ENCODE data around the gene STRADA. TPM values are rescaled to one million over a fixed set of nuclear protein-coding genes. Genes with fewer than 3 reads are reported as not detected.

STRADA gene
- total and polyA plus RNA-seq, 9 donors = 15.1 to 35.4 (median 25.0) TPM

- Histone ChIP-seq H3K36me3 (ENCODE audit: control insufficient read depth, insufficient read depth, low read length) (peaks cover 55% of the 10 kb centered on the region), H3K27me3 (ENCODE audit: control insufficient read depth, insufficient read depth, low read length) (no peaks in the 10 kb centered on the region), H3K27ac (ENCODE audit: low read length) (peak overlapping the region; percentile 45), H3K4me1 (ENCODE audit: control insufficient read depth, insufficient read depth, low read length) (peaks cover 7% of the 10 kb centered on the region), H3K9me3 (replicated peaks; ENCODE audit: control insufficient read depth, low read depth, low read length) (no peaks in the 10 kb centered on the region), H3K4me3 (ENCODE audit: low read length) (no peak overlapping the region)
- 56% methylated on average over 4 of the region's 6 CpGs for WGBS (ENCODE audit: insufficient coverage)
- DNase-seq = peak; percentile 68
Observed at GRCh38 chr17:63675607-63676546, 65.7 kb downstream of the STRADA start.

GRCh38 chr17:63675231-63675606 is 66.4 kb downstream of the STRADA start:
- Histone ChIP-seq H3K27me3 (ENCODE audit: control insufficient read depth, insufficient read depth, low read length) (no peaks in the 10 kb centered on the region), H3K36me3 (ENCODE audit: control insufficient read depth, insufficient read depth, low read length) (peaks cover 59% of the 10 kb centered on the region), H3K9me3 (replicated peaks; ENCODE audit: control insufficient read depth, low read depth, low read length) (no peaks in the 10 kb centered on the region), H3K27ac (ENCODE audit: low read length) (peak overlapping the region; percentile 45), H3K4me3 (ENCODE audit: low read length) (no peak overlapping the region), H3K4me1 (ENCODE audit: control insufficient read depth, insufficient read depth, low read length) (peaks cover 7% of the 10 kb centered on the region)
- DNase-seq = peak; percentile 25
- 40% methylated on average over 1 of the region's 4 CpGs for WGBS (ENCODE audit: insufficient coverage)

- Histone ChIP-seq H3K36me3 (ENCODE audit: control insufficient read depth, insufficient read depth, low read length) (peaks cover 62% of the 10 kb centered on the region), H3K27ac (ENCODE audit: low read length) (no peak overlapping the region), H3K4me1 (ENCODE audit: control insufficient read depth, insufficient read depth, low read length) (peaks cover 7% of the 10 kb centered on the region), H3K9me3 (replicated peaks; ENCODE audit: control insufficient read depth, low read depth, low read length) (no peaks in the 10 kb centered on the region), H3K27me3 (ENCODE audit: control insufficient read depth, insufficient read depth, low read length) (no peaks in the 10 kb centered on the region), H3K4me3 (ENCODE audit: low read length) (no peak overlapping the region)
- WGBS (ENCODE audit: insufficient coverage) = no CpG with 5 or more reads among the region's 2 CpGs
- DNase-seq = no peak
Observed at GRCh38 chr17:63672856-63673255, 68.7 kb downstream of the STRADA start.

- no peak overlapping the region for H3K4me3 ChIP-seq (ENCODE audit: low read length)
- H3K9me3 ChIP-seq (replicated peaks; ENCODE audit: control insufficient read depth, low read depth, low read length) = no peaks in the 10 kb centered on the region
- 67% methylated on average over 1 of the region's 5 CpGs for WGBS (ENCODE audit: insufficient coverage)
Observed at GRCh38 chr17:63665527-63666214, 75.9 kb downstream of the STRADA start.

DNA sequence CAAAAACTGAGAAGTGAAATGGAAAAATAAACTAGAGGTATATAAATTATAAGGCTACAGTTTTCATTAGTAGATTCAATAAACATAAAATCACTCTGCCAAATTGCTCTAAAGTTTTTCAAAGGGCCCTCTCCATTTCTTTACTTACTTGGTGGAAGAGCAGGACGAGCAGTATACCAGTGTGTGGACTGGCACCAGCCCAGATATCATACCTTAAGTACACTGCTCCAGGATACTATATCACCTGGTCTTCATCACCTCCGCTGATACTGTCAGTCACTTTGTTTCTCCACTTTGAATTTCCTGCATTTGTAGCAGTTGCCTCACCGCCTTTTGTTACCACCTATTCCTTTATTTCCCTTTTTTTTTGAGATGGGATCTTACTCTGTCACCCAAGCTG is 81.7 kb downstream of the STRADA start:
- Histone ChIP-seq H3K4me1 (ENCODE audit: control insufficient read depth, insufficient read depth, low read length) (no peaks in the 10 kb centered on the region), H3K27ac (ENCODE audit: low read length) (no peak overlapping the region), H3K9me3 (replicated peaks; ENCODE audit: control insufficient read depth, low read depth, low read length) (no peaks in the 10 kb centered on the region), H3K4me3 (ENCODE audit: low read length) (no peak overlapping the region), H3K27me3 (ENCODE audit: control insufficient read depth, insufficient read depth, low read length) (no peaks in the 10 kb centered on the region), H3K36me3 (ENCODE audit: control insufficient read depth, insufficient read depth, low read length) (peaks cover 42% of the 10 kb centered on the region)
- no peak for DNase-seq
- 86% methylated on average over 3 of the region's 3 CpGs for WGBS (ENCODE audit: insufficient coverage)

More at GRCh38 chr17:63665527-63666214, 75.9 kb downstream of the STRADA start:
- H3K4me1 ChIP-seq (ENCODE audit: control insufficient read depth, insufficient read depth, low read length) = no peaks in the 10 kb centered on the region
- peaks cover 63% of the 10 kb centered on the region for H3K36me3 ChIP-seq (ENCODE audit: control insufficient read depth, insufficient read depth, low read length)
- no peaks in the 10 kb centered on the region for H3K27me3 ChIP-seq (ENCODE audit: control insufficient read depth, insufficient read depth, low read length)
- peak; percentile 70 for DNase-seq
- H3K27ac ChIP-seq (ENCODE audit: low read length) = peak overlapping the region; percentile 48

- no peak overlapping the region for H3K27ac ChIP-seq (ENCODE audit: low read length)
- no peak for DNase-seq
- WGBS (ENCODE audit: insufficient coverage) = no CpG with 5 or more reads among the region's 1 CpG
- no peaks in the 10 kb centered on the region for H3K27me3 ChIP-seq (ENCODE audit: control insufficient read depth, insufficient read depth, low read length)
- peaks cover 38% of the 10 kb centered on the region for H3K36me3 ChIP-seq (ENCODE audit: control insufficient read depth, insufficient read depth, low read length)
- no peak overlapping the region for H3K4me3 ChIP-seq (ENCODE audit: low read length)
- H3K9me3 ChIP-seq (replicated peaks; ENCODE audit: control insufficient read depth, low read depth, low read length) = no peaks in the 10 kb centered on the region
- H3K4me1 ChIP-seq (ENCODE audit: control insufficient read depth, insufficient read depth, low read length) = no peaks in the 10 kb centered on the region
Observed at GRCh38 chr17:63658366-63658765, 83.2 kb downstream of the STRADA start.

DNA sequence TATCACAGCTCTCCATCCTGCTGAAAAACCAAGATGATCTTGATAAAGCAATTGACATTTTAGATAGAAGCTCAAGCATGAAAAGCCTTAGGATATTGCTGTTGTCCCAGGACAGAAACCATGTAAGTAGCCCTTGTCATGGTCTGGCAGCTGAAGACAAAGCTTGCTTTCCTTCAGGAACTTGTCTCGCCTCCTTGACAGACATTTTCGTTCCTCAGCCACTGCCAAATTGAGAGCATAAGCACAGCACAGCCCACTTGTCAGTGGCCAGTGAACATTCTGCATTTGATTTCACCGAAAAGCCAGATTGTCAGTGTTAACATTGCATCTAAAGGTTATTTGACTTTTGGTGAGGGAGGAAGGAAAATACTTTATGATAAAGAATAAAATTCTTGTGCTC is 83.8 kb downstream of the STRADA start:
- H3K4me3 ChIP-seq (ENCODE audit: low read length) = no peak overlapping the region
- no peak for DNase-seq
- no peaks in the 10 kb centered on the region for H3K4me1 ChIP-seq (ENCODE audit: control insufficient read depth, insufficient read depth, low read length)
- peaks cover 38% of the 10 kb centered on the region for H3K36me3 ChIP-seq (ENCODE audit: control insufficient read depth, insufficient read depth, low read length)
- no peak overlapping the region for H3K27ac ChIP-seq (ENCODE audit: low read length)
- no peaks in the 10 kb centered on the region for H3K27me3 ChIP-seq (ENCODE audit: control insufficient read depth, insufficient read depth, low read length)
- H3K9me3 ChIP-seq (replicated peaks; ENCODE audit: control insufficient read depth, low read depth, low read length) = no peaks in the 10 kb centered on the region
- 76% methylated on average over 2 of the region's 3 CpGs for WGBS (ENCODE audit: insufficient coverage)

- DNase-seq = no peak
- H3K36me3 ChIP-seq (ENCODE audit: control insufficient read depth, insufficient read depth, low read length) = peaks cover 23% of the 10 kb centered on the region
- H3K4me1 ChIP-seq (ENCODE audit: control insufficient read depth, insufficient read depth, low read length) = no peaks in the 10 kb centered on the region
- H3K9me3 ChIP-seq (replicated peaks; ENCODE audit: control insufficient read depth, low read depth, low read length) = no peaks in the 10 kb centered on the region
- no peaks in the 10 kb centered on the region for H3K27me3 ChIP-seq (ENCODE audit: control insufficient read depth, insufficient read depth, low read length)
- no peak overlapping the region for H3K27ac ChIP-seq (ENCODE audit: low read length)
- WGBS (ENCODE audit: insufficient coverage) = no CpG with 5 or more reads among the region's 2 CpGs
- no peak overlapping the region for H3K4me3 ChIP-seq (ENCODE audit: low read length)
Observed at GRCh38 chr17:63653050-63653449, 88.5 kb downstream of the STRADA start.
